Muscle of leg (tissue), 16 donors: ENCODE measurements around the gene ARMC5. TPM values are rescaled to one million over a fixed set of nuclear protein-coding genes. Genes with fewer than 3 reads are reported as not detected.
"Not testable (repeated sequence)": the region's sequence is repeated elsewhere in the genome, so short reads cannot be mapped to it uniquely, and the experiment has no call there.

Experiments used
- DNase-seq: peaks from one replicate; pipeline ENCODE4 v3.0.0; 2013
- H3K27ac ChIP-seq: one replicate; pipeline ENCODE4 v1.5.1; 2013; ENCODE audit warnings: mild to moderate bottlenecking, low read length, control low read depth
- H3K27me3 ChIP-seq: one replicate; pipeline ENCODE4 v1.6.1; 2013; ENCODE audit warnings: low read length; ENCODE audit not compliant: control insufficient read depth, insufficient read depth
- H3K36me3 ChIP-seq: one replicate; pipeline ENCODE4 v1.6.1; 2013; ENCODE audit warnings: low read length; ENCODE audit not compliant: control insufficient read depth, insufficient read depth
- H3K4me1 ChIP-seq: one replicate; pipeline ENCODE4 v1.6.1; 2013; ENCODE audit warnings: low read length; ENCODE audit not compliant: control insufficient read depth, insufficient read depth
- H3K4me3 ChIP-seq: one replicate; pipeline ENCODE4 v1.5.1; 2013; ENCODE audit warnings: low read length, control low read depth
- H3K9me3 ChIP-seq: replicated peaks from 2 replicates; pipeline ENCODE4 v1.6.1; 2013; ENCODE audit warnings: low read depth, low read length; ENCODE audit not compliant: control insufficient read depth
- WGBS: methylation state at CpG from one replicate; pipeline ENCODE4 v1.1.5; 2013; ENCODE audit warnings: missing lambda C conversion rate; ENCODE audit not compliant: insufficient coverage; 5-methylcytosine and 5-hydroxymethylcytosine counted together
- long read RNA-seq, 11 donors: transcript quantifications; one replicate each; lab custom pipeline, GENCODE V29; 2026
- polyA plus RNA-seq, 8 donors: library from polyadenylated mRNA; unstranded; fragments of 120-200 nt; gene quantifications; one replicate each; pipeline versions ENCODE4 v1.2.1 to v1.2.3, GENCODE V29; 2013; ENCODE audit warnings: inconsistent platforms in 1 of 8, low replicate concordance in 1 of 8; ENCODE audit not compliant: insufficient read length in 8 of 8, insufficient read depth in 1 of 8
- total RNA-seq: library from RNA; stranded (reverse); fragments of 120-200 nt; gene quantifications from one replicate; pipeline ENCODE4 v1.2.4, GENCODE V29; 2013

The ARMC5 gene
- total RNA-seq (6.3 TPM), polyA plus RNA-seq (10 to 100 TPM in 3 of 8 donors, 1 to 10 TPM in 5; 8.5 to 10.8 (median 9.1) TPM)
- long read RNA-seq, donor 1: 0 reads
- long read RNA-seq, donor 2: 0 reads
- long read RNA-seq, donor 3, full-length matches to known transcripts: 11 of 11 reads
- long read RNA-seq, donor 3, partial matches to known transcripts: 0 of 11 reads
- long read RNA-seq, donor 3, other reads (novel, unspliced or antisense): 0 of 11 reads
- long read RNA-seq, donor 4, partial matches to known transcripts: 0 of 1 reads
- long read RNA-seq, donor 4, other reads (novel, unspliced or antisense): 0 of 1 reads
- long read RNA-seq, donor 5, full-length matches to known transcripts: 5 of 5 reads
- long read RNA-seq, donor 5, partial matches to known transcripts: 0 of 5 reads
- long read RNA-seq, donor 5, other reads (novel, unspliced or antisense): 0 of 5 reads
- long read RNA-seq, donor 6, partial matches to known transcripts: 0 of 5 reads
- long read RNA-seq, donor 6, other reads (novel, unspliced or antisense): 0 of 5 reads
- long read RNA-seq, donor 7, full-length matches to known transcripts: 4 of 4 reads
- long read RNA-seq, donor 7, partial matches to known transcripts: 0 of 4 reads
- long read RNA-seq, donor 7, other reads (novel, unspliced or antisense): 0 of 4 reads
- long read RNA-seq, donor 8, full-length matches to known transcripts: 2 of 11 reads
- long read RNA-seq, donor 8, partial matches to known transcripts: 9 of 11 reads
- long read RNA-seq, donor 8, other reads (novel, unspliced or antisense): 0 of 11 reads
- long read RNA-seq, donor 9, partial matches to known transcripts: 0 of 1 reads
- long read RNA-seq, donor 9, other reads (novel, unspliced or antisense): 0 of 1 reads
- long read RNA-seq, donor 10, full-length matches to known transcripts: 2 of 2 reads
- long read RNA-seq, donor 10, partial matches to known transcripts: 0 of 2 reads
- long read RNA-seq, donor 10, other reads (novel, unspliced or antisense): 0 of 2 reads
- long read RNA-seq, donor 11, partial matches to known transcripts: 0 of 2 reads
- long read RNA-seq, donor 11, other reads (novel, unspliced or antisense): 0 of 2 reads

GRCh38 chr16:31458844-31459686 is at the start of gene ARMC5:
Gene ARMC5, plus strand, starts transcription at chr16:31459501. Its CDS starts 24 bp downstream, at chr16:31459525.
- Histone ChIP-seq H3K9me3 (no peaks in the 10 kb centered on the region), H3K27ac (peak within 1 kb of the TSS; percentile 99), H3K27me3 (no peaks in the 10 kb centered on the region), H3K4me3 (peak within 1 kb of the TSS; percentile 89), H3K4me1 (peaks cover 46% of the 10 kb centered on the region), H3K36me3 (peaks cover 35% of the 10 kb centered on the region)
- under 1% methylated on average over 90 of the region's 91 CpGs for WGBS
- DNase-seq: peak; percentile 99

- 80% methylated on average over 8 of the region's 9 CpGs for WGBS
- H3K4me1 ChIP-seq: no peaks in the 10 kb centered on the region
- DNase-seq: no peak
Measured at GRCh38 chr16:31410082-31410481, 49.2 kb upstream of the ARMC5 start.

GRCh38 chr16:31411024-31411844 is 48.1 kb upstream of the ARMC5 start:
- no peaks in the 10 kb centered on the region for H3K36me3 ChIP-seq
- H3K4me3 ChIP-seq: no peak overlapping the region
- H3K27me3 ChIP-seq: peaks cover 8% of the 10 kb centered on the region
- no peaks in the 10 kb centered on the region for H3K9me3 ChIP-seq
- WGBS: 69% methylated on average over 13 of the region's 22 CpGs
- H3K4me1 ChIP-seq: no peaks in the 10 kb centered on the region
- no peak overlapping the region for H3K27ac ChIP-seq
- DNase-seq: no peak

More at GRCh38 chr16:31410082-31410481, 49.2 kb upstream of the ARMC5 start:
- peaks cover 8% of the 10 kb centered on the region for H3K27me3 ChIP-seq
- H3K27ac ChIP-seq: no peak overlapping the region
- no peaks in the 10 kb centered on the region for H3K9me3 ChIP-seq
- no peak overlapping the region for H3K4me3 ChIP-seq
- no peaks in the 10 kb centered on the region for H3K36me3 ChIP-seq

- no peak for DNase-seq
- no peak overlapping the region for H3K4me3 ChIP-seq
- 87% methylated on average over 3 of the region's 10 CpGs for WGBS
- H3K27ac ChIP-seq: no peak overlapping the region
- H3K4me1 ChIP-seq: no peaks in the 10 kb centered on the region
- H3K9me3 ChIP-seq: no peaks in the 10 kb centered on the region
- H3K36me3 ChIP-seq: no peaks in the 10 kb centered on the region
- H3K27me3 ChIP-seq: peaks cover 10% of the 10 kb centered on the region
Measured at GRCh38 chr16:31412750-31413149, 46.6 kb upstream of the ARMC5 start.

- H3K36me3 ChIP-seq: no peaks in the 10 kb centered on the region
- H3K27me3 ChIP-seq: peaks cover 10% of the 10 kb centered on the region
- DNase-seq: no peak
- H3K27ac ChIP-seq: no peak overlapping the region
- H3K4me3 ChIP-seq: no peak overlapping the region
- H3K9me3 ChIP-seq: no peaks in the 10 kb centered on the region
- WGBS: 81% methylated on average over 5 of the region's 5 CpGs
- H3K4me1 ChIP-seq: no peaks in the 10 kb centered on the region
Measured at GRCh38 chr16:31413381-31413780, 45.9 kb upstream of the ARMC5 start.

- no peak overlapping the region for H3K4me3 ChIP-seq
- H3K27me3 ChIP-seq: peaks cover 7% of the 10 kb centered on the region
- no peak for DNase-seq
- H3K4me1 ChIP-seq: no peaks in the 10 kb centered on the region
- no peak overlapping the region for H3K27ac ChIP-seq
- H3K9me3 ChIP-seq: no peaks in the 10 kb centered on the region
- no peaks in the 10 kb centered on the region for H3K36me3 ChIP-seq
- no CpG with 5 or more reads among the region's 4 CpGs for WGBS
Measured at GRCh38 chr16:31413943-31414342, 45.4 kb upstream of the ARMC5 start.

GRCh38 chr16:31414706-31415105 is 44.6 kb upstream of the ARMC5 start:
- H3K9me3 ChIP-seq: no peaks in the 10 kb centered on the region
- DNase-seq: no peak

GRCh38 chr16:31416371-31416770 is 42.9 kb upstream of the ARMC5 start:
- H3K36me3 ChIP-seq: no peaks in the 10 kb centered on the region
- WGBS: 70% methylated on average over 3 of the region's 11 CpGs

More at GRCh38 chr16:31414706-31415105, 44.6 kb upstream of the ARMC5 start:
- Histone ChIP-seq H3K27ac (no peak overlapping the region), H3K27me3 (peaks cover 7% of the 10 kb centered on the region), H3K36me3 (no peaks in the 10 kb centered on the region), H3K4me1 (no peaks in the 10 kb centered on the region), H3K4me3 (no peak overlapping the region)
- 86% methylated on average over 3 of the region's 4 CpGs for WGBS

GRCh38 chr16:31417036-31417435 is 42.3 kb upstream of the ARMC5 start:
- H3K9me3 ChIP-seq, H3K27ac ChIP-seq, H3K4me3 ChIP-seq, DNase-seq, H3K27me3 ChIP-seq, H3K36me3 ChIP-seq, H3K4me1 ChIP-seq: not testable (repeated sequence)
- no CpG with 5 or more reads among the region's 2 CpGs for WGBS

More at GRCh38 chr16:31416371-31416770, 42.9 kb upstream of the ARMC5 start:
- Histone ChIP-seq H3K4me3 (no peak overlapping the region), H3K9me3 (no peaks in the 10 kb centered on the region), H3K4me1 (no peaks in the 10 kb centered on the region), H3K27me3 (peaks cover 7% of the 10 kb centered on the region), H3K27ac (no peak overlapping the region)
- no peak for DNase-seq
